H9 (cell line): ENCODE data around the gene PRKCA. TPM values are rescaled to one million over a fixed set of nuclear protein-coding genes. Genes with fewer than 3 reads are reported as not detected.
A peak's percentile ranks its signal among the peaks of the same experiment; 100 is the strongest.

Experiments used
- DNase-seq: peaks from one replicate; pipeline ENCODE4 v3.0.0-alpha.2; 2017
- H2AFZ ChIP-seq: one replicate; pipeline ENCODE4 v1.6.1; 2013; ENCODE audit warnings: mild to moderate bottlenecking, low read length, control low read depth, moderate library complexity
- H2AK5ac ChIP-seq: 2 replicates; pipeline ENCODE4 v1.6.1; 2013; ENCODE audit warnings: low read length, control low read depth, mixed read lengths; ENCODE audit not compliant: insufficient read length
- H2BK120ac ChIP-seq: one replicate; pipeline ENCODE4 v1.6.1; 2013; ENCODE audit warnings: low read depth, mild to moderate bottlenecking, low read length, control low read depth, inconsistent platforms; ENCODE audit not compliant: poor library complexity, severe bottlenecking
- H2BK12ac ChIP-seq: 2 replicates; pipeline ENCODE4 v1.6.1; 2013; ENCODE audit warnings: low read length, control low read depth, mixed read lengths, low read depth; ENCODE audit not compliant: insufficient read length
- H2BK15ac ChIP-seq: 2 replicates; pipeline ENCODE4 v1.6.1; 2013; ENCODE audit warnings: low read depth, low read length, control low read depth
- H2BK20ac ChIP-seq: one replicate; pipeline ENCODE4 v1.6.1; 2013; ENCODE audit warnings: low read depth, mild to moderate bottlenecking, low read length, control low read depth, inconsistent platforms; ENCODE audit not compliant: poor library complexity, severe bottlenecking
- H2BK5ac ChIP-seq: 2 replicates; pipeline ENCODE4 v1.6.1; 2013; ENCODE audit warnings: low read length, control low read depth, mixed read lengths; ENCODE audit not compliant: insufficient read length
- H3K14ac ChIP-seq: 2 replicates; pipeline ENCODE4 v1.6.1; 2013; ENCODE audit warnings: low read length, control low read depth; ENCODE audit not compliant: insufficient read depth
- H3K18ac ChIP-seq: 2 replicates; pipeline ENCODE4 v1.6.1; 2013; ENCODE audit warnings: low read depth, mild to moderate bottlenecking, mixed read lengths, low read length, control low read depth; ENCODE audit not compliant: insufficient read length
- H3K23ac ChIP-seq: 2 replicates; pipeline ENCODE4 v1.6.1; 2013; ENCODE audit warnings: low read length, control low read depth, mixed read lengths, low read depth; ENCODE audit not compliant: insufficient read length
- H3K23me2 ChIP-seq: 2 replicates; pipeline ENCODE4 v1.6.1; 2013; ENCODE audit warnings: low read depth, mild to moderate bottlenecking, mixed read lengths, low read length, control low read depth; ENCODE audit not compliant: insufficient read length, poor library complexity, severe bottlenecking
- H3K27ac ChIP-seq: 2 replicates; pipeline ENCODE4 v1.5.1; 2013; ENCODE audit warnings: low read length, control low read depth, mixed read lengths, low read depth; ENCODE audit not compliant: insufficient read length
- H3K27me3 ChIP-seq: 2 replicates; pipeline ENCODE4 v1.6.1; 2013; ENCODE audit warnings: low read length, control low read depth, inconsistent platforms; ENCODE audit not compliant: insufficient read depth
- H3K4ac ChIP-seq: 2 replicates; pipeline ENCODE4 v1.6.1; 2013; ENCODE audit warnings: low read depth, mild to moderate bottlenecking, control low read depth, inconsistent platforms, low read length, moderate library complexity
- H3K4me1 ChIP-seq: 2 replicates; pipeline ENCODE4 v1.6.1; 2013; ENCODE audit warnings: low read length, control low read depth, inconsistent platforms; ENCODE audit not compliant: insufficient read depth
- H3K4me2 ChIP-seq: 2 replicates; pipeline ENCODE4 v1.6.1; 2013; ENCODE audit warnings: low read length, control low read depth, mixed read lengths; ENCODE audit not compliant: insufficient read length, insufficient read depth
- H3K56ac ChIP-seq: 2 replicates; pipeline ENCODE4 v1.6.1; 2013; ENCODE audit warnings: low read depth, mild to moderate bottlenecking, mixed read lengths, low read length, control low read depth; ENCODE audit not compliant: insufficient read length
- H3K79me1 ChIP-seq: 2 replicates; pipeline ENCODE4 v1.6.1; 2013; ENCODE audit warnings: low read depth, mild to moderate bottlenecking, moderate library complexity, low read length, control low read depth, inconsistent platforms; ENCODE audit not compliant: insufficient read depth, poor library complexity, severe bottlenecking
- H3K79me2 ChIP-seq: 2 replicates; pipeline ENCODE4 v1.6.1; 2013; ENCODE audit warnings: low read length, control low read depth, inconsistent platforms; ENCODE audit not compliant: insufficient read depth
- H3K9ac ChIP-seq: 2 replicates; pipeline ENCODE4 v1.6.1; 2013; ENCODE audit warnings: low read length, control low read depth, mixed read lengths; ENCODE audit not compliant: insufficient read length; ENCODE audit errors: extremely low read depth
- H3K9me3 ChIP-seq: one replicate; pipeline ENCODE4 v1.6.1; 2013; ENCODE audit warnings: low read depth, low read length, inconsistent platforms; ENCODE audit not compliant: control insufficient read depth
- H3T11ph ChIP-seq: one replicate; pipeline ENCODE4 v1.6.1; 2013; ENCODE audit warnings: mild to moderate bottlenecking, low read length, control low read depth, inconsistent platforms
- H4K20me1 ChIP-seq: one replicate; pipeline ENCODE4 v1.6.1; 2013; ENCODE audit not compliant: control insufficient read depth, insufficient read length, insufficient read depth
- H4K5ac ChIP-seq: 2 replicates; pipeline ENCODE4 v1.6.1; 2013; ENCODE audit warnings: low read depth, mild to moderate bottlenecking, mixed read lengths, low read length, control low read depth; ENCODE audit not compliant: insufficient read length
- H4K8ac ChIP-seq: replicated peaks from 2 replicates; pipeline ENCODE4 v1.6.1; 2013; ENCODE audit warnings: low read length, control low read depth, mixed read lengths, low read depth; ENCODE audit not compliant: insufficient read length
- H4K91ac ChIP-seq: 2 replicates; pipeline ENCODE4 v1.6.1; 2013; ENCODE audit warnings: low read depth, mild to moderate bottlenecking, moderate library complexity, mixed read lengths, low read length, control low read depth; ENCODE audit not compliant: insufficient read length
- H3K27ac Mint-ChIP-seq, 3 experiments: 2 replicates in 2 of 3; 3 replicates in 1 of 3; pipeline ENCODE4 v1.8.0; 2020 to 2021; ENCODE audit warnings: mixed read lengths in 3 of 3, mild to moderate bottlenecking in 1 of 3, moderate library complexity in 1 of 3
- H3K27me3 Mint-ChIP-seq: 2 replicates; pipeline ENCODE4 v1.8.0; 2021; ENCODE audit warnings: low read depth, mild to moderate bottlenecking, moderate library complexity, mixed read lengths
- H3K36me3 Mint-ChIP-seq, 3 experiments: 2 replicates in 2 of 3; 3 replicates in 1 of 3; pipeline ENCODE4 v1.8.0; 2020 to 2021; ENCODE audit warnings: low read depth in 3 of 3, mixed read lengths in 3 of 3; ENCODE audit not compliant: insufficient read depth in 1 of 3
- H3K4me1 Mint-ChIP-seq, 2 experiments: 2 replicates each; pipeline ENCODE4 v1.8.0; 2020; ENCODE audit warnings: mixed read lengths in 2 of 2
- H3K4me3 Mint-ChIP-seq, 2 experiments: 2 replicates in 1 of 2; 3 replicates in 1 of 2; pipeline ENCODE4 v1.8.0; 2020 to 2021; ENCODE audit warnings: mild to moderate bottlenecking in 2 of 2, mixed read lengths in 2 of 2, moderate library complexity in 1 of 2
- H3K9me3 Mint-ChIP-seq, 2 experiments: 2 replicates in 1 of 2; 3 replicates in 1 of 2; pipeline ENCODE4 v1.8.0; 2020; ENCODE audit warnings: mild to moderate bottlenecking in 2 of 2, mixed read lengths in 2 of 2, moderate library complexity in 1 of 2
- CTCF ChIP-seq: fragments of 200-600 bp; sonication (generic); conservative IDR thresholded peaks from 3 replicates; pipeline ENCODE4 v1.8.0; 2021; ENCODE audit warnings: antibody characterized with exemption, mild to moderate bottlenecking
- WGBS: extraction: QIAGEN DNeasy Blood & Tissue Kit; methylation state at CpG from one replicate; pipeline ENCODE4 v1.1.7; 2013; ENCODE audit warnings: missing lambda C conversion rate, low lambda C conversion rate, mixed read lengths; ENCODE audit not compliant: insufficient read length; ENCODE audit errors: extremely low coverage; 5-methylcytosine and 5-hydroxymethylcytosine counted together
- total RNA-seq: library from RNA; stranded (reverse); gene quantifications from 2 replicates; pipeline ENCODE4 v1.2.1, GENCODE V29; 2021

The PRKCA gene
- total RNA-seq, 1 experiment from 2014 or later: 10.5 TPM

- Histone ChIP-seq H3K18ac (no peak overlapping the region), H4K91ac (no peak overlapping the region), H3K27ac (no peak overlapping the region), H3T11ph (no peak overlapping the region), H3K9ac (no peak overlapping the region), H4K5ac (no peak overlapping the region), H4K20me1 (no peaks in the 10 kb centered on the region), H2BK20ac (no peak overlapping the region), H3K4me2 (no peak overlapping the region), H2BK120ac (no peak overlapping the region), H3K27me3 (no peaks in the 10 kb centered on the region), H3K9me3 (no peaks in the 10 kb centered on the region), H3K79me1 (no peaks in the 10 kb centered on the region), H4K8ac (no peak overlapping the region), H3K23me2 (no peaks in the 10 kb centered on the region), H2AK5ac (no peak overlapping the region), H3K14ac (no peak overlapping the region), H3K56ac (no peak overlapping the region), H2BK5ac (no peak overlapping the region), H3K23ac (no peak overlapping the region), H3K4me1 (peaks cover 9% of the 10 kb centered on the region), H2BK12ac (no peak overlapping the region), H3K79me2 (no peaks in the 10 kb centered on the region), H2AFZ (no peak overlapping the region), H2BK15ac (no peak overlapping the region), H3K4ac (no peak overlapping the region)
- H3K9me3 Mint-ChIP-seq: no peaks in the 10 kb centered on the region
- TF ChIP-seq CTCF: no peak
- no CpG with 5 or more reads among the region's 5 CpGs for WGBS
- H3K27me3 Mint-ChIP-seq: peaks cover 3% of the 10 kb centered on the region
- no peak for DNase-seq
- H3K36me3 Mint-ChIP-seq: no peaks in the 10 kb centered on the region
- H3K4me3 Mint-ChIP-seq: no peak overlapping the region
- H3K4me1 Mint-ChIP-seq: peaks cover 43 to 48% of the 10 kb centered on the region in 2 experiments
- H3K27ac Mint-ChIP-seq: peak overlapping the region in 2 of 3 experiments; percentile 9 to 71; a peak in 3 of 7 replicates
These were observed 166.1 kb downstream of the PRKCA start for GRCh38 chr17:66468241-66469087.
